ENCODE measurements around the gene PIGU. TPM values are rescaled to one million over a fixed set of nuclear protein-coding genes. Genes with fewer than 3 reads are reported as not detected.
A peak's percentile ranks its signal among the peaks of the same experiment; 100 is the strongest.

PIGU gene
- total and polyA plus RNA-seq, 2 donors (not counting 3 experiments of a cell fraction or from before 2014, with no cell fraction given): 20.3 to 81.8 TPM

DNA sequence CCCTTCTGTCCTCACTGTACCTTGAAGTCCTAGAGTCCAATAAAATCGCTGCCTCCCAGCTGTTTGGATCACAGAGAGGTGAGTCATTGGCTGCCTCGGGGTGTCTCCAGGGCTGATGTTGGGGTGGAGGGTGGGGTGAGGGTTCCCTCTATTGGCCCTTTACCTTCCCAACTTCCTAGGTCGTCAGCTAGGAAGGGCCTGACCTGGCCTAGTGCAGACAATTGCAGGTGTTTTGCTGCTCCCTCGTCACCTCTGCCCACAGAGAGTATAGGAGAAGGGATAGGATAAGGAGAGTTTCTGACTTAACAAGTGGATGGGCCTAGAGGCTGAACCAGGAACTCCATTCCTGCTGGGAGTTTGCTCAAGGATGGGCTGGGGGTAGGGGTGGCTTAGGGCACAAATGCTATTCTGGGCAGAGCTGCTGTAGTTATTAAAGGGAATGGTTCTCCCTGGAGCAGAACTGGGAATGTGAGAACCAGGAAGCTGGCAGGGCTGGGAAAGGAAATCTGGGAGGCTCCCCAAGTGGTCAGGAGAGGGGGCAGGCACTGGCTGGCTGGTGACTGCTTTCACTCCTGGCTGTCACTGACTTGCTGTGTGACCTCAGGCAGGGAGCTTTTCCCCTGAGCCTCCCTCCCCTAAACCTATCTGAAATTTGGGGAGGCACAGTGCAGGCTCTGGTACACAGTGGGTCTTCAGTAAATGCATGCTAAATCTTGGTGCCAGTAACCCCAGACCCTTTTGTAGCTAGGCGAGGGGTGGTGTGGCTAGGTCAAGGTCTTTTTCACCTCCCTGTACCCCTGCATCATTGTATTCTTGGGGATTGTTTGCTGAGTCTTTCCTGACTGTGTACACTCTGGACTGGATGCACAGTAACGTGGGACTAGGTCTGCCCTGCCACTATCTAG lies 28.8 kb upstream of the PIGU start:
- BruUV-seq (replicated peaks): no TSS peak
- no peaks in the 10 kb centered on the region for H4K20me1 ChIP-seq (replicated peaks; ENCODE audit: control insufficient read depth, extremely low read depth, insufficient read depth, low read length)
- H3K9me1 ChIP-seq (replicated peaks; ENCODE audit: control insufficient read depth, extremely low read depth, insufficient read depth, low read length): no peaks in the 10 kb centered on the region
- H3K9ac ChIP-seq (replicated peaks; ENCODE audit: extremely low read depth, insufficient read depth, low read length): peak overlapping the region; percentile 6
- DNase-seq (ENCODE audit: low read depth, low spot score) (peak; percentile 58), FAIRE-seq (no peak)
- no peaks in the 10 kb centered on the region for H3K27me3 ChIP-seq (ENCODE audit: control insufficient read depth in 2 of 2, insufficient read depth in 2 of 2, low read length in 2 of 2)
- no peaks in the 10 kb centered on the region for H3K9me3 ChIP-seq (replicated peaks; ENCODE audit: control insufficient read depth, insufficient read depth, low read length)
- ChIA-PET CTCF (interaction anchor here (0.9 to 2.3 kb wide), 2 partner anchors 64 to 167 kb away, joined by 3 to 7 read pairs; no protein-coding TSS in a partner anchor), POLR2A (no interaction called here)
- no peak overlapping the region for H3K4me3 ChIP-seq (replicated peaks in 1 of 3; ENCODE audit: insufficient read depth in 1 of 3, low read depth in 1 of 3, low read length in 3 of 3)
- peak overlapping the region; percentile 62 for H3K4me2 ChIP-seq (ENCODE audit: insufficient read depth, low read length)
- dilution Hi-C loops (cut with MboI; ENCODE audit: extremely low pct_ligation_motif_present, low sequenced_read_pairs): no loop called here
- H2AFZ ChIP-seq (ENCODE audit: low read depth, low read length): no peak overlapping the region
- H3K4me1 ChIP-seq (ENCODE audit: control insufficient read depth, extremely low read depth, insufficient read depth, low read length): peaks cover 20% of the 10 kb centered on the region
- no peak for TF ChIP-seq POLR2AphosphoS5 (IDR thresholded peaks at IDR 0.05; ENCODE audit: insufficient read depth, low read depth, low read length)
- no peak overlapping the region for H3K27ac ChIP-seq (ENCODE audit: insufficient read depth, low read depth, low read length)
- intact Hi-C loops (cut with micrococcal nuclease): no loop called here
- no peaks in the 10 kb centered on the region for H3K79me2 ChIP-seq (ENCODE audit: control insufficient read depth, insufficient read depth, low read length)
- H3K36me3 ChIP-seq (ENCODE audit: control insufficient read depth in 2 of 2, extremely low read depth in 1 of 2, insufficient read depth in 2 of 2, low read length in 2 of 2): no peaks in the 10 kb centered on the region

DNA sequence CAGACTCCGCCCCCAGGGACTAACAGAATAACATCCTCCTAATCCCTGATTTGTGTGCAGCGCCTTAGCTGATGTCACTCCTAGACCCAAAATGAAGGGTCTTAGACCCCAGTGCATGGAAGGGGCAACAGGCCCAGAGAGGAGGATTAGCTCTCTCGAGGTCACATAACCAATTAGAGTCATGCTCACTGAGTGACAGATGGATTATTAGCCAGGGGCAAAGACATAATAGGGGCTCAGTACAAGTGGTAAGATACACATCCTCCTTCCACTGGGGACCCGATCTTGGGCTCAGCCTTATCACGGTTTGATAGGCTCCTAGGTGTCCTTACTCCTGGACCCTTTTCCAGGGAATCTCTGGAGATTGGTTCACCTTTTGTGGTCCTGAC lies 28.1 kb upstream of the PIGU start:
- FAIRE-seq (no peak), DNase-seq (ENCODE audit: low read depth, low spot score) (no peak)
- peak overlapping the region; percentile 50 to 79 (median 60) for H3K4me3 ChIP-seq (replicated peaks in 1 of 3; ENCODE audit: insufficient read depth in 1 of 3, low read depth in 1 of 3, low read length in 3 of 3)

More for the DNA sequence above, 28.1 kb upstream of the PIGU start:
- intact Hi-C loops (cut with micrococcal nuclease) (no loop called here), dilution Hi-C loops (cut with MboI; ENCODE audit: extremely low pct_ligation_motif_present, low sequenced_read_pairs) (no loop called here)
- H3K9ac ChIP-seq (replicated peaks; ENCODE audit: extremely low read depth, insufficient read depth, low read length): peak overlapping the region; percentile 97
- no peaks in the 10 kb centered on the region for H3K79me2 ChIP-seq (ENCODE audit: control insufficient read depth, insufficient read depth, low read length)
- TF ChIP-seq, protein P1, sequence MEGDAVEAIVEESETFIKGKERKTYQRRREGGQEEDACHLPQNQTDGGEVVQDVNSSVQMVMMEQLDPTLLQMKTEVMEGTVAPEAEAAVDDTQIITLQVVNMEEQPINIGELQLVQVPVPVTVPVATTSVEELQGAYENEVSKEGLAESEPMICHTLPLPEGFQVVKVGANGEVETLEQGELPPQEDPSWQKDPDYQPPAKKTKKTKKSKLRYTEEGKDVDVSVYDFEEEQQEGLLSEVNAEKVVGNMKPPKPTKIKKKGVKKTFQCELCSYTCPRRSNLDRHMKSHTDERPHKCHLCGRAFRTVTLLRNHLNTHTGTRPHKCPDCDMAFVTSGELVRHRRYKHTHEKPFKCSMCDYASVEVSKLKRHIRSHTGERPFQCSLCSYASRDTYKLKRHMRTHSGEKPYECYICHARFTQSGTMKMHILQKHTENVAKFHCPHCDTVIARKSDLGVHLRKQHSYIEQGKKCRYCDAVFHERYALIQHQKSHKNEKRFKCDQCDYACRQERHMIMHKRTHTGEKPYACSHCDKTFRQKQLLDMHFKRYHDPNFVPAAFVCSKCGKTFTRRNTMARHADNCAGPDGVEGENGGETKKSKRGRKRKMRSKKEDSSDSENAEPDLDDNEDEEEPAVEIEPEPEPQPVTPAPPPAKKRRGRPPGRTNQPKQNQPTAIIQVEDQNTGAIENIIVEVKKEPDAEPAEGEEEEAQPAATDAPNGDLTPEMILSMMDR (IDR thresholded peaks at IDR 0.05; ENCODE audit: extremely low read depth in 1 of 2, insufficient read depth in 1 of 2, low read depth in 1 of 2, low read length in 2 of 2): no peak
- H3K9me1 ChIP-seq (replicated peaks; ENCODE audit: control insufficient read depth, extremely low read depth, insufficient read depth, low read length): no peaks in the 10 kb centered on the region
- no peaks in the 10 kb centered on the region for H3K36me3 ChIP-seq (ENCODE audit: control insufficient read depth in 2 of 2, extremely low read depth in 1 of 2, insufficient read depth in 2 of 2, low read length in 2 of 2)
- ChIA-PET POLR2A (interaction anchor here (1.1 kb wide), 1 partner anchor 122 kb away, joined by 7 read pairs; no protein-coding TSS in a partner anchor), CTCF (interaction anchor here (2.3 kb wide), 2 partner anchors 8 to 65 kb away, joined by 7 read pairs; no protein-coding TSS in a partner anchor)
- H4K20me1 ChIP-seq (replicated peaks; ENCODE audit: control insufficient read depth, extremely low read depth, insufficient read depth, low read length): no peaks in the 10 kb centered on the region
- H2AFZ ChIP-seq (ENCODE audit: low read depth, low read length): peak overlapping the region; percentile 35
- no peaks in the 10 kb centered on the region for H3K9me3 ChIP-seq (replicated peaks; ENCODE audit: control insufficient read depth, insufficient read depth, low read length)
- TSS peak; percentile 54 for BruUV-seq (replicated peaks)
- peaks cover 16% of the 10 kb centered on the region for H3K4me1 ChIP-seq (ENCODE audit: control insufficient read depth, extremely low read depth, insufficient read depth, low read length)
- no peaks in the 10 kb centered on the region for H3K27me3 ChIP-seq (ENCODE audit: control insufficient read depth in 2 of 2, insufficient read depth in 2 of 2, low read length in 2 of 2)
- peak overlapping the region; percentile 62 for H3K4me2 ChIP-seq (ENCODE audit: insufficient read depth, low read length)
- peak overlapping the region; percentile 88 for H3K27ac ChIP-seq (ENCODE audit: insufficient read depth, low read depth, low read length)

All from endothelial cell of umbilical vein (primary cell).